Motor neuron (in vitro differentiated cells): ENCODE results near the gene NUMB. TPM values are rescaled to one million over a fixed set of nuclear protein-coding genes. Genes with fewer than 3 reads are reported as not detected.

ENCODE experiments used
- ATAC-seq, 8 experiments: fragments of 200-7000 bp; cut with Tn5 transposase; replicated peaks in 6 of 8; 2 replicates each; pipeline ENCODE4 v1.8.0; 2021; ENCODE audit warnings: mild to moderate bottlenecking in 8 of 8, moderate library complexity in 8 of 8
- H3K27ac ChIP-seq, 2 donors: fragments of 250-450 bp; sonication (Bioruptor Pico); 2 replicates each; pipeline ENCODE4 v1.9.0; 2021; ENCODE audit warnings: antibody characterized with exemption in 2 of 2, mild to moderate bottlenecking in 2 of 2, moderate library complexity in 1 of 2
- H3K4me1 ChIP-seq, 2 donors: fragments of 250-450 bp; sonication (Bioruptor Pico); replicated peaks in 1 of 2; 2 replicates each; pipeline ENCODE4 v1.6.1; 2021; ENCODE audit warnings: antibody characterized with exemption in 2 of 2, mild to moderate bottlenecking in 2 of 2, moderate library complexity in 1 of 2
- H3K4me3 ChIP-seq, 5 donors: fragments of 250-450 bp; sonication (Bioruptor Pico); 2 replicates each; pipeline ENCODE4 v1.9.0; 2021; ENCODE audit warnings: antibody characterized with exemption in 5 of 5, mild to moderate bottlenecking in 5 of 5, moderate library complexity in 4 of 5
- WGBS, 10 experiments: fragments of 450-650 bp; shearing (Covaris generic); methylation state at CpG; one replicate each; pipeline ENCODE4 v1.0.0; 2022; 5-methylcytosine and 5-hydroxymethylcytosine counted together
- in situ Hi-C, 9 experiments: fragments of 400-800 bp; cut with MboI; loops; one replicate each; pipeline ENCODE4 v1.15.0; 2021; ENCODE audit warnings: low sequenced_read_pairs in 9 of 9, low pct_unique_long_range_greater_than_20kb in 2 of 9; ENCODE audit not compliant: unreplicated experiment in 9 of 9
- total RNA-seq, 8 experiments: library from RNA; unstranded; fragments of 300-600 nt; gene quantifications; 2 replicates each; pipeline versions ENCODE4 v1.2.3 to v1.2.4, GENCODE V29; 2022

Gene NUMB
- total RNA-seq, 8 experiments from 2014 or later = 13.4 to 56.8 (median 25.3) TPM

GRCh38 chr14:73476451-73476931 lies 18.1 kb upstream of the NUMB start:
- in situ Hi-C loops = loop anchor here in 3 of 9 experiments (10.0 to 25.0 kb wide), 2 partner anchors 182 to 314 kb away; no protein-coding TSS in a partner anchor
- Histone ChIP-seq H3K4me3 (no peak overlapping the region), H3K4me1 (peaks cover 0 to 5% of the 10 kb centered on the region in 2 donors), H3K27ac (no peak overlapping the region)
- 18 to 100% (median 42%) methylated on average over 1 to 2 of the region's 3 CpGs; no CpG with 5 or more reads in 4 of the 10 experiments for WGBS, 10 experiments
- ATAC-seq = peak in 1 of 8 experiments; percentile 40

- in situ Hi-C loops = loop anchor here in 5 of 9 experiments (10.0 to 25.0 kb wide), 4 partner anchors 180 to 313 kb away; no protein-coding TSS in a partner anchor
- Histone ChIP-seq H3K4me1 (peaks cover 0 to 5% of the 10 kb centered on the region in 2 donors), H3K4me3 (no peak overlapping the region), H3K27ac (no peak overlapping the region)
- WGBS, 10 experiments = 33 to 89% (median 58%) methylated on average over 1 to 4 of the region's 4 CpGs; no CpG with 5 or more reads in 1 of the 10 experiments
- no peak for ATAC-seq
Measured at GRCh38 chr14:73474952-73475351, 16.6 kb upstream of the NUMB start.

GRCh38 chr14:73472185-73473114 lies 14.1 kb upstream of the NUMB start:
- H3K4me1 ChIP-seq = peaks cover 0 to 5% of the 10 kb centered on the region in 2 donors
- 31 to 83% (median 56%) methylated on average over 2 to 17 of the region's 18 CpGs for WGBS, 10 experiments
- peak; percentile 57 to 95 (median 76) for ATAC-seq
- in situ Hi-C loops = loop anchor here in 5 of 9 experiments (10.0 to 25.0 kb wide), 4 partner anchors 178 to 310 kb away; no protein-coding TSS in a partner anchor
- H3K27ac ChIP-seq = no peak overlapping the region
- no peak overlapping the region for H3K4me3 ChIP-seq

- Histone ChIP-seq H3K4me1 (peaks cover 0 to 5% of the 10 kb centered on the region in 2 donors), H3K27ac (no peak overlapping the region), H3K4me3 (no peak overlapping the region)
- WGBS, 10 experiments = 54 to 100% (median 80%) methylated on average over 1 to 6 of the region's 6 CpGs; no CpG with 5 or more reads in 2 of the 10 experiments
- in situ Hi-C loops = loop anchor here in 5 of 9 experiments (10.0 to 25.0 kb wide), 4 partner anchors 177 to 309 kb away; no protein-coding TSS in a partner anchor
- ATAC-seq = peak in 4 of 8 experiments; percentile 4 to 52 (median 16)
Measured at GRCh38 chr14:73471582-73472184, 13.3 kb upstream of the NUMB start.

GRCh38 chr14:73468828-73469375 lies 10.6 kb upstream of the NUMB start:
- no peak overlapping the region for H3K27ac ChIP-seq
- no peak for ATAC-seq
- in situ Hi-C loops = loop anchor here in 4 of 9 experiments (10.0 to 25.0 kb wide), 4 partner anchors 174 to 307 kb away; no protein-coding TSS in a partner anchor
- 80 to 100% (median 93%) methylated on average over 1 to 3 of the region's 3 CpGs; no CpG with 5 or more reads in 3 of the 10 experiments for WGBS, 10 experiments
- no peak overlapping the region for H3K4me3 ChIP-seq
- no peaks in the 10 kb centered on the region for H3K4me1 ChIP-seq

GRCh38 chr14:73467800-73468199 lies 9.5 kb upstream of the NUMB start:
- WGBS, 10 experiments = 0 to 100% (median 50%) methylated on average over 1 to 3 of the region's 4 CpGs; no CpG with 5 or more reads in 5 of the 10 experiments
- no peak overlapping the region for H3K4me3 ChIP-seq
- in situ Hi-C loops = loop anchor here in 4 of 9 experiments (10.0 to 25.0 kb wide), 4 partner anchors 173 to 305 kb away; no protein-coding TSS in a partner anchor
- ATAC-seq = peak in 2 of 8 experiments; percentile 44 to 77
- no peaks in the 10 kb centered on the region for H3K4me1 ChIP-seq
- H3K27ac ChIP-seq = no peak overlapping the region

- peak in 2 of 8 experiments; percentile 50 to 61 for ATAC-seq
- no peak overlapping the region for H3K4me3 ChIP-seq
- 35 to 100% (median 86%) methylated on average over 3 to 5 of the region's 5 CpGs; no CpG with 5 or more reads in 6 of the 10 experiments for WGBS, 10 experiments
- H3K27ac ChIP-seq = no peak overlapping the region
- in situ Hi-C loops = loop anchor here in 4 of 9 experiments (10.0 to 25.0 kb wide), 4 partner anchors 173 to 305 kb away; no protein-coding TSS in a partner anchor
- H3K4me1 ChIP-seq = no peaks in the 10 kb centered on the region
Measured at GRCh38 chr14:73467377-73467776, 9.0 kb upstream of the NUMB start.

- 40 to 93% (median 80%) methylated on average over 1 to 3 of the region's 4 CpGs; no CpG with 5 or more reads in 3 of the 10 experiments for WGBS, 10 experiments
- in situ Hi-C loops = loop anchor here in 4 of 9 experiments (10.0 to 25.0 kb wide), 4 partner anchors 172 to 305 kb away; no protein-coding TSS in a partner anchor
- Histone ChIP-seq H3K4me1 (no peaks in the 10 kb centered on the region), H3K27ac (no peak overlapping the region), H3K4me3 (no peak overlapping the region)
- no peak for ATAC-seq
Measured at GRCh38 chr14:73466861-73467260, 8.5 kb upstream of the NUMB start.

- ATAC-seq = no peak
- H3K4me3 ChIP-seq = no peak overlapping the region
Measured at GRCh38 chr14:73465823-73466532, 7.6 kb upstream of the NUMB start.

GRCh38 chr14:73463411-73463810 lies 5.1 kb upstream of the NUMB start:
- ATAC-seq = peak in 2 of 8 experiments; percentile 11 to 12
- 0 to 100% (median 57%) methylated on average over 1 to 5 of the region's 5 CpGs; no CpG with 5 or more reads in 4 of the 10 experiments for WGBS, 10 experiments
- Histone ChIP-seq H3K4me3 (no peak overlapping the region), H3K27ac (no peak overlapping the region), H3K4me1 (peaks cover 4 to 7% of the 10 kb centered on the region in 2 donors)
- in situ Hi-C loops = loop anchor here in 4 of 9 experiments (10.0 to 25.0 kb wide), 4 partner anchors 169 to 301 kb away; no protein-coding TSS in a partner anchor

More at GRCh38 chr14:73465823-73466532, 7.6 kb upstream of the NUMB start:
- H3K4me1 ChIP-seq = no peaks in the 10 kb centered on the region
- H3K27ac ChIP-seq = no peak overlapping the region
- 42 to 100% (median 80%) methylated on average over 1 to 5 of the region's 5 CpGs for WGBS, 10 experiments
- in situ Hi-C loops = loop anchor here in 4 of 9 experiments (10.0 to 25.0 kb wide), 4 partner anchors 171 to 304 kb away; no protein-coding TSS in a partner anchor

- WGBS, 10 experiments = 0 to 84% (median 47%) methylated on average over 1 to 4 of the region's 4 CpGs; no CpG with 5 or more reads in 2 of the 10 experiments
- no peak overlapping the region for H3K27ac ChIP-seq
Measured at GRCh38 chr14:73462815-73463214, 4.5 kb upstream of the NUMB start.

More at GRCh38 chr14:73462815-73463214, 4.5 kb upstream of the NUMB start:
- in situ Hi-C loops = loop anchor here in 4 of 9 experiments (10.0 to 25.0 kb wide), 4 partner anchors 168 to 301 kb away; no protein-coding TSS in a partner anchor
- Histone ChIP-seq H3K4me1 (peaks cover 4 to 7% of the 10 kb centered on the region in 2 donors), H3K4me3 (no peak overlapping the region)
- peak in 2 of 8 experiments; percentile 1 to 4 for ATAC-seq
